Ishikawa (cell line): Measurements from ENCODE around the gene RAB27B.

Source experiments
- CEBPB ChIP-seq: IDR thresholded peaks from 2 replicates; pipeline ENCODE4 v1.6.1; 2012
- CREB1 ChIP-seq: IDR thresholded peaks from 2 replicates; pipeline ENCODE4 v1.6.1; 2012; ENCODE audit warnings: low read depth
- EGR1 ChIP-seq: IDR thresholded peaks from 2 replicates; pipeline ENCODE4 v1.6.1; 2012
- EP300 ChIP-seq: IDR thresholded peaks from 2 replicates; pipeline ENCODE4 v1.6.1; 2012; ENCODE audit warnings: borderline replicate concordance
- FOXM1 ChIP-seq: IDR thresholded peaks from 2 replicates; pipeline ENCODE4 v1.6.1; 2012; ENCODE audit warnings: low read depth, borderline replicate concordance
- NFIC ChIP-seq: IDR thresholded peaks from 2 replicates; pipeline ENCODE4 v1.6.1; 2012
- RAD21 ChIP-seq: IDR thresholded peaks from 2 replicates; pipeline ENCODE4 v1.6.1; 2012; ENCODE audit warnings: low read depth
- TAF1 ChIP-seq: IDR thresholded peaks from 2 replicates; pipeline ENCODE4 v1.6.1; 2012; ENCODE audit warnings: low read depth, mild to moderate bottlenecking
- TCF12 ChIP-seq: IDR thresholded peaks from 2 replicates; pipeline ENCODE4 v1.6.1; 2012; ENCODE audit warnings: low read depth
- TEAD4 ChIP-seq: IDR thresholded peaks from 2 replicates; pipeline ENCODE4 v1.6.1; 2012
- YY1 ChIP-seq: IDR thresholded peaks from 2 replicates; pipeline ENCODE4 v1.6.1; 2012; ENCODE audit warnings: low read depth
- ZBTB7A ChIP-seq: IDR thresholded peaks from 2 replicates; pipeline ENCODE4 v1.6.1; 2012; ENCODE audit warnings: low read depth
- TF ChIP-seq, protein P1 (sequence below): IDR thresholded peaks from 2 replicates; pipeline ENCODE4 v1.6.1; 2012
- TF ChIP-seq, protein P2 (sequence below): IDR thresholded peaks from 2 replicates; pipeline ENCODE4 v1.6.1; 2012
- TF ChIP-seq, protein P3 (sequence below): IDR thresholded peaks from 2 replicates; pipeline ENCODE4 v1.6.1; 2012; ENCODE audit warnings: low read depth, mild to moderate bottlenecking

RAB27B gene

DNA sequence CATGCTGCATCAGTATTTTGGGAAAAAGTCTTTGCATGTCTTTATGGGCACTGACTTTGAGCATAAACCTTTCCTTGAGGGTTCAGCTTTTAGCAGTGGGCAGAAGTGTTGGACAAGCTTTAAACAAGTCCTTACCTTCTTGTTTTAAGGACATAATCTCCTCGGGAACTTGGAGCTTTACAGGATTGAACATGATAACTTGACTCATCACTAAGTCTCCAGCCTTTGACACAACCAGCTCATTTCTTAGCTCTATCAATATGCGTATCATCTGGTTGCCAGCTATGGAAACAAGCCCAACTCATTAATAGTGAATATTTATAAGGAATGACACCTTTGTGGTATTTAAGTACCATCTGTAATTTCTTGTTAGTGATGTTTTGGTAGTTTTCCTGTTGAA lies 21.0 kb upstream of the RAB27B start:
- TF ChIP-seq EGR1 (no peak), YY1 (no peak), FOXM1 (no peak), CREB1 (no peak), TEAD4 (no peak), CEBPB (no peak), EP300 (no peak), TCF12 (no peak), ZBTB7A (no peak), NFIC (no peak), RAD21 (no peak), TAF1 (no peak)
- TF ChIP-seq, protein P1, sequence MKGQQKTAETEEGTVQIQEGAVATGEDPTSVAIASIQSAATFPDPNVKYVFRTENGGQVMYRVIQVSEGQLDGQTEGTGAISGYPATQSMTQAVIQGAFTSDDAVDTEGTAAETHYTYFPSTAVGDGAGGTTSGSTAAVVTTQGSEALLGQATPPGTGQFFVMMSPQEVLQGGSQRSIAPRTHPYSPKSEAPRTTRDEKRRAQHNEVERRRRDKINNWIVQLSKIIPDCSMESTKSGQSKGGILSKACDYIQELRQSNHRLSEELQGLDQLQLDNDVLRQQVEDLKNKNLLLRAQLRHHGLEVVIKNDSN: no peak
- TF ChIP-seq, protein P2, sequence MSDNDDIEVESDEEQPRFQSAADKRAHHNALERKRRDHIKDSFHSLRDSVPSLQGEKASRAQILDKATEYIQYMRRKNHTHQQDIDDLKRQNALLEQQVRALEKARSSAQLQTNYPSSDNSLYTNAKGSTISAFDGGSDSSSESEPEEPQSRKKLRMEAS: no peak
- TF ChIP-seq, protein P3, sequence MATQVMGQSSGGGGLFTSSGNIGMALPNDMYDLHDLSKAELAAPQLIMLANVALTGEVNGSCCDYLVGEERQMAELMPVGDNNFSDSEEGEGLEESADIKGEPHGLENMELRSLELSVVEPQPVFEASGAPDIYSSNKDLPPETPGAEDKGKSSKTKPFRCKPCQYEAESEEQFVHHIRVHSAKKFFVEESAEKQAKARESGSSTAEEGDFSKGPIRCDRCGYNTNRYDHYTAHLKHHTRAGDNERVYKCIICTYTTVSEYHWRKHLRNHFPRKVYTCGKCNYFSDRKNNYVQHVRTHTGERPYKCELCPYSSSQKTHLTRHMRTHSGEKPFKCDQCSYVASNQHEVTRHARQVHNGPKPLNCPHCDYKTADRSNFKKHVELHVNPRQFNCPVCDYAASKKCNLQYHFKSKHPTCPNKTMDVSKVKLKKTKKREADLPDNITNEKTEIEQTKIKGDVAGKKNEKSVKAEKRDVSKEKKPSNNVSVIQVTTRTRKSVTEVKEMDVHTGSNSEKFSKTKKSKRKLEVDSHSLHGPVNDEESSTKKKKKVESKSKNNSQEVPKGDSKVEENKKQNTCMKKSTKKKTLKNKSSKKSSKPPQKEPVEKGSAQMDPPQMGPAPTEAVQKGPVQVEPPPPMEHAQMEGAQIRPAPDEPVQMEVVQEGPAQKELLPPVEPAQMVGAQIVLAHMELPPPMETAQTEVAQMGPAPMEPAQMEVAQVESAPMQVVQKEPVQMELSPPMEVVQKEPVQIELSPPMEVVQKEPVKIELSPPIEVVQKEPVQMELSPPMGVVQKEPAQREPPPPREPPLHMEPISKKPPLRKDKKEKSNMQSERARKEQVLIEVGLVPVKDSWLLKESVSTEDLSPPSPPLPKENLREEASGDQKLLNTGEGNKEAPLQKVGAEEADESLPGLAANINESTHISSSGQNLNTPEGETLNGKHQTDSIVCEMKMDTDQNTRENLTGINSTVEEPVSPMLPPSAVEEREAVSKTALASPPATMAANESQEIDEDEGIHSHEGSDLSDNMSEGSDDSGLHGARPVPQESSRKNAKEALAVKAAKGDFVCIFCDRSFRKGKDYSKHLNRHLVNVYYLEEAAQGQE: no peak

DNA sequence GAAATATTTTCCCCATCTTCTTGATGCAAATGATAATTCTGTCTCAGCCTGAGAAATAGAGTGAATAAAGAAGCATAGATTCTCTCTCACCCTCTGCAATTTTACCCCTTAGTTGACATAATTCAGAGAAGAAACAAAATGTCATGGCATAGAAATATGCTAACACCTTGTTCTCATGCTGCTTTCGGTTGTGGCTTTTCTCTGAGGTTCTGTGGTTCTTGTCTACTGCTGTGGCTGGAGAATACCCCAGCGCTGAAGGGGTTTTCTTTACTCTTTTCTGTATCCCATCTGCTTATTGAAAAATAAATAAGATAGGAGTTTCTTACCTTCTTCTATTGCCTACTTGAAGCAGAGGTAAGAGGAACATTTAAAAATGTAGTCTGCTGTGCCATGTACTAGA lies 15.4 kb upstream of the RAB27B start:
- TF ChIP-seq ZBTB7A: no peak
- TF ChIP-seq CREB1: no peak
- no peak for TF ChIP-seq EGR1
- TF ChIP-seq TCF12: no peak
- no peak for TF ChIP-seq RAD21

DNA sequence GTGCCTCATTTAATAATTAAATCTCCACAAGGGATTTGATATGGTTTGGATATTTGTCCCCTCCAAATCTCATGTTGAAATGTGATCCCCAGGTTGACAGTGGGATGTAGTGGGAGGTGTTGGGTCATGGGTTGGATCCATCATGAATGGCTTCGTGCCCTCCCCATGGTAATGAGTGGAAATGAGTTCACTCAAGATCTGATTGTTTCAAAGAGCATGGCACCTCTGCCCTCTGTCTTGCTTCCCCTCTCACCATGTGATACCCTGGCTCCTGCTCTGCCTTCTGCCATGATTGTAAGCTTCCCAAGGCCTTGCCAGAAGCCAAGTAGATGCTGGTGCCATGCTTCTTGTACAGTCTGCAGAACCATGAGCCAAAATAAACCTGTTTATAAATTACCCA lies 15.0 kb upstream of the RAB27B start:
- TF ChIP-seq TCF12 (no peak), ZBTB7A (no peak), TAF1 (no peak), NFIC (no peak), FOXM1 (no peak), RAD21 (no peak), TEAD4 (no peak), EP300 (no peak)
- TF ChIP-seq, protein P2: no peak
- TF ChIP-seq, protein P1: no peak

DNA sequence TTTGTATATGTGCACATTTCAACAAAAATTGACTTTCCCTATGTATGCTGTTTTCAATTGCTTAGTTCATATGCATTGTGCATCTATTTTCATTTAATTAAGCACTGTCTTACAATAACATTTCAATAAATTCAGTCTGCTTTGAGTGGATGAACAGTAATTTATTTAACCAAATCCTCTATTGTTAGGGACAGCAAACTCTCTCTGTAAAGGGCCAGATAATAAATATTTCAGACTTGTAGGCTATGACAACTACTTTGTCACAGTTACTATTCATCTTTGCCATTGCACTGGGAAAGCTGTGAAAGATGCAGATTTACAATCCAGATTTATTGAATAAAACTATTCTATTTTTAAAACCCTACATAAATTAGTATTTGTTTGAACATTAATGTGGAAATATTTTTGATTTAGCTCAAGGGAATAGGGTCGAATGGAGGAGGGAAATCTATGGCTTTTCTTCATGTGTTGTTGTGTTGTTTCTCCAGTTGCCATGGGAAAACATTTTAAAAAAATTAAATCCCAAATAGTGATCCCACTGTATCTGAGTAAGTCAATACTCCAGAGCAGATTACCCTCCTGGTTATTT lies 14.2 kb upstream of the RAB27B start:
- TF ChIP-seq EP300 (no peak), FOXM1 (no peak), YY1 (no peak), CEBPB (no peak)
- TF ChIP-seq, protein P2: no peak

DNA sequence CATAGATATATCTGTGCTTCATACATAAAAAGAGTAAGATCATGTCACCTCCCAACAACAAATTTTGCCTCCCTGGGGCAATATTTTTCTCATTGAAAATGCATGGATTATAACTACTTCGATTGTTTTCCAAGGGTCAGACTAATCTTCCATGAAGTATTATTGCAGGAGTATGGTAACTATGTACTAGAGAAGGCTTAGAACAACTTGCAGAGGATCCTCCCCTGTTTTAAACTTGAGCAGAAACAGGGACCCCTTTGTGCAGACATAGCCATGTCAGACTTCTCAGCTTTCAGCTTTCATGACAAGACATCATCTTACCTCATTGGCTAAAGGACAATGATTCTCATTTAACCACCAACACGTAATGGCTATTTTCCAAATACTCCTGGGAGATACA lies 13.2 kb upstream of the RAB27B start:
- no peak for TF ChIP-seq FOXM1
- TF ChIP-seq TEAD4: no peak
- TF ChIP-seq, protein P3: no peak
- TF ChIP-seq ZBTB7A: no peak
- no peak for TF ChIP-seq TCF12

DNA sequence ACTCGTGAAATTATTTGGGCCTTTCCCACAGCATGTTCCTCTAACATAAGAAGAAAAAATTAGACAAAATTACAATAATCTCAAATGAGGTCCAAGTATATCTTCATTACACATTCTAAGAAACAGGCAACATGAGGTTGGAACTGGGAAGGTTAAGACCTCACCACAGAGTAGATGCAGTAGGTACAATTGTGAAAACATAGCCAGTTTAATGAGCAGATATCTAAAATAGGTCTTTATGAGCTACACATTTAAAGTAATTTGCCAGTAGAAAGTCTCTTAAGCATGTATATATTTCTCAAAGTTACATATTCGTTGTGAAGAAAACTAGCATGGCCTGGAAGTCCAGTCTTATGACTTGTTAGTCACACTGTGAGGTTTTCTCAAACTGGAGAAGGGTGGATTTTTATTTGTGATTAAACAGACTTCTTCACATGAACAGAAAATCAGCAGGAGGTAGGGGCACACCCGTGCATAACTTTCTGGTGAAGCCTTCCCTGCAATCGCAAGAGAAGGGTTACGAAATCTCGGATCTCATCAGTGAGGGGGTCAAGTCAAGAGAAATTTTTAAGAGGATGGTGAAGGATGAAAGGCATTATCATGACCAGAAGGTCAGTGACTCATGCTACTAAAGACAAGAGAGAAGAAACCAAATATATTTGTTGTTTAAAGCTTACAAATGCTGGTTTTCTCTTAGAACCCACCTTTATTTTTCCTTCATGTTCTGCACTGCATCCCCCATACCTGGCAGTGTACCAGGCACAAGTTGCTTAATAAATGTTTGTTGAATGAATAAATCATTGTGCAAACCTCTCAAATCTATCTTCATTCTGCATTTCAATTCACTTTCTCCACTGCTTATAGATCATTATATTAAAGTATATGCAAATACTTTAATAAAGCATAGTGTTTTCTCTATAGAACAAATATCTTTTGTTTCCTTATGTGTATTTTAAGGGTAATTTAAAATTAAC lies 5.1 kb upstream of the RAB27B start:
- TF ChIP-seq EGR1 (no peak), TEAD4 (no peak), CEBPB (peak; percentile 46; the same call in 1 of the 2 replicates)
